BLaER1 (cell line): ENCODE measurements around the gene SPC24.
"Not testable (repeated sequence)": the region's sequence is repeated elsewhere in the genome, so short reads cannot be mapped to it uniquely, and the experiment has no call there.

Source experiments
- H3K27ac ChIP-seq: shearing (Covaris generic); formaldehyde crosslinking; 2 replicates; pipeline ENCODE4 v1.8.1; 2022
- H3K27me3 ChIP-seq: shearing (Covaris generic); formaldehyde crosslinking; 2 replicates; pipeline ENCODE4 v1.8.1; 2022
- H3K36me3 ChIP-seq: shearing (Covaris generic); formaldehyde crosslinking; 2 replicates; pipeline ENCODE4 v1.8.1; 2022
- H3K4me1 ChIP-seq: shearing (Covaris generic); formaldehyde crosslinking; 2 replicates; pipeline ENCODE4 v1.8.1; 2022
- H3K4me2 ChIP-seq: shearing (Covaris generic); formaldehyde crosslinking; 2 replicates; pipeline ENCODE4 v1.8.1; 2022
- H3K4me3 ChIP-seq: shearing (Covaris generic); formaldehyde crosslinking; 2 replicates; pipeline ENCODE4 v1.8.1; 2022
- H3K9ac ChIP-seq: shearing (Covaris generic); formaldehyde crosslinking; 2 replicates; pipeline ENCODE4 v1.8.1; 2022
- H3K9me3 ChIP-seq: shearing (Covaris generic); formaldehyde crosslinking; 2 replicates; pipeline ENCODE4 v1.8.1; 2022
- H4K20me1 ChIP-seq: shearing (Covaris generic); formaldehyde crosslinking; 2 replicates; pipeline ENCODE4 v1.8.1; 2022
- Cebpa-rat ChIP-seq: shearing (Covaris generic); IDR thresholded peaks from 2 replicates; pipeline ENCODE4 v1.8.1; 2022

SPC24 gene

DNA sequence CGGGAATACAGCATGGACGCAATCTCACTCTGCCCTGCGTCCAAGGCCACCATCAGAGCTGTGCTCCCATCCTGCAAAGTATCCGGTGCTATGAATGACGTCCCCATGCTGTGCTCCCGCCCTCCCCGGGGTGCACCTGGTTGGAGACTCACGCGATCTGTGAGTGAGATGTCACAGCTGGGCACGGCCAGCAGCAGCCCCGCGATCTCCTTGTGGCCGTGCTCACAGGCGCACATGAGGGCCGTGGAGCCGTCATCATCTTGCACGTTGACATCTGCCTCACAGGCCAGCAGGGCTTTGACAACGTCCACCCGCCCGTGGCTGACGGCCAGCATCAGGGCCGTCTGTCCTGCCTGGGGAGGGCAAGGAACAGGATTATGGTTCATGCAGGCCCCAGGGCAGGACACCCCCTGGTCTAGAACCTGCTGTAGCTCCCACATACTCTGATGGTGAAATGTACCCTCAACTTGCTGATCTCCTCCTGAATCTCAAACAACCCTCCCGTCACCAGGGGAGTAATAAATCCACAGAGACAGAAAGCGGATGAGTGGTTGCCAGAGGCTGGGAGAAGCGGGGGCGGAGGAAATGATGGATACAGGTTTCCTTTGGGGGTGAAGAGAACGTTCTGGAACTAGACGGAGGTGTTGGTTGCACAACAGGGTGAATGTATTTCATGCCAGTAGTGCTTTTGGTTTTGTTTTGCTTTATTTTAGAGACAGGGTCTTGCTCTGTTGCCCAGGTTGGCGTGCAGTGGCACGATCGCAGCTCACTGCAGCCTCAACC is 14.5 kb upstream of the SPC24 start:
- Histone ChIP-seq H3K9ac (no peak overlapping the region), H3K27ac (no peak overlapping the region), H3K27me3 (no peaks in the 10 kb centered on the region), H3K4me3 (no peak overlapping the region), H3K9me3 (no peaks in the 10 kb centered on the region), H3K4me2 (no peak overlapping the region), H3K36me3 (peaks cover 87% of the 10 kb centered on the region), H3K4me1 (no peaks in the 10 kb centered on the region), H4K20me1 (no peaks in the 10 kb centered on the region)
- no peak for TF ChIP-seq Cebpa-rat

- H3K9ac ChIP-seq = no peak overlapping the region
Measured at GRCh38 chr19:11168568-11168967, 13.0 kb upstream of the SPC24 start.

GRCh38 chr19:11166281-11167142 is 10.9 kb upstream of the SPC24 start:
- H4K20me1 ChIP-seq = no peaks in the 10 kb centered on the region
- H3K27me3 ChIP-seq = no peaks in the 10 kb centered on the region
- no peak overlapping the region for H3K9ac ChIP-seq
- H3K4me2 ChIP-seq = no peak overlapping the region
- no peak overlapping the region for H3K27ac ChIP-seq
- no peaks in the 10 kb centered on the region for H3K9me3 ChIP-seq
- peaks cover 57% of the 10 kb centered on the region for H3K36me3 ChIP-seq
- H3K4me1 ChIP-seq = no peaks in the 10 kb centered on the region
- H3K4me3 ChIP-seq = no peak overlapping the region
- TF ChIP-seq Cebpa-rat = no peak

More at GRCh38 chr19:11168568-11168967, 13.0 kb upstream of the SPC24 start:
- no peaks in the 10 kb centered on the region for H3K9me3 ChIP-seq
- H3K4me2 ChIP-seq = no peak overlapping the region
- H3K4me3 ChIP-seq = no peak overlapping the region
- H3K27ac ChIP-seq = no peak overlapping the region
- peaks cover 71% of the 10 kb centered on the region for H3K36me3 ChIP-seq
- no peak for TF ChIP-seq Cebpa-rat
- no peaks in the 10 kb centered on the region for H4K20me1 ChIP-seq
- no peaks in the 10 kb centered on the region for H3K27me3 ChIP-seq
- no peaks in the 10 kb centered on the region for H3K4me1 ChIP-seq

GRCh38 chr19:11165486-11166030 is 10.0 kb upstream of the SPC24 start:
- Histone ChIP-seq H4K20me1 (no peaks in the 10 kb centered on the region), H3K27ac (no peak overlapping the region), H3K4me1 (no peaks in the 10 kb centered on the region), H3K4me2 (no peak overlapping the region), H3K36me3 (peaks cover 50% of the 10 kb centered on the region), H3K9ac (no peak overlapping the region), H3K27me3 (no peaks in the 10 kb centered on the region), H3K9me3 (peaks cover 6% of the 10 kb centered on the region), H3K4me3 (no peak overlapping the region)
- TF ChIP-seq Cebpa-rat = no peak

GRCh38 chr19:11164879-11165406 is 9.4 kb upstream of the SPC24 start:
- TF ChIP-seq Cebpa-rat = no peak
- H3K4me2 ChIP-seq = no peak overlapping the region
- no peak overlapping the region for H3K9ac ChIP-seq
- no peak overlapping the region for H3K4me3 ChIP-seq
- no peak overlapping the region for H3K27ac ChIP-seq
- H3K27me3 ChIP-seq = no peaks in the 10 kb centered on the region
- peaks cover 10% of the 10 kb centered on the region for H3K9me3 ChIP-seq
- H3K36me3 ChIP-seq = peaks cover 44% of the 10 kb centered on the region
- H4K20me1 ChIP-seq = no peaks in the 10 kb centered on the region
- H3K4me1 ChIP-seq = no peaks in the 10 kb centered on the region

DNA sequence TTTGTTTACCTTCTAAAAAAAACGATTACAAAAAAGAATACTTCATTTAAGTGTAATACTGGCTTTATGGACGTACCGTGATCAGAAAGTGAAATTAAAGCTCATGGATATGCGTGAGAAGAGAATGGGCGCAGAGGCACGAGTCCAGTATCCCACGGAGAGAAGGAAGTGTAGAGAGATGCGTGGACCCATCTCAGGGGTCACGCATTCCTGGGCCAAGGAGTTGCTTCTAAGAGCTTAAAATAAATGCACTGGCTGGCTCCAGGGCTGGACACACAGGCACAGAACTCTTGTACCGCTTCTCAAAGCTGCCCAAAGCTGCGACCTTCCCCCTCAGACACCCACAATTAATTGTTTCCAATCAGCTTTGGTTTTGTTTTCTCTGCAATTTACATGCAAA is 8.7 kb upstream of the SPC24 start:
- no peak overlapping the region for H3K27ac ChIP-seq
- no peak for TF ChIP-seq Cebpa-rat
- peaks cover 38% of the 10 kb centered on the region for H3K36me3 ChIP-seq
- no peaks in the 10 kb centered on the region for H3K4me1 ChIP-seq
- no peak overlapping the region for H3K9ac ChIP-seq
- H3K4me2 ChIP-seq = no peak overlapping the region
- H3K4me3 ChIP-seq = no peak overlapping the region
- no peaks in the 10 kb centered on the region for H4K20me1 ChIP-seq
- H3K27me3 ChIP-seq = no peaks in the 10 kb centered on the region
- H3K9me3 ChIP-seq = peaks cover 10% of the 10 kb centered on the region

- H3K27me3 ChIP-seq, H3K4me2 ChIP-seq, H3K27ac ChIP-seq, H4K20me1 ChIP-seq, H3K36me3 ChIP-seq, H3K4me1 ChIP-seq, H3K4me3 ChIP-seq, H3K9ac ChIP-seq: not testable (repeated sequence)
- H3K9me3 ChIP-seq = peaks cover 10% of the 10 kb centered on the region
Measured at GRCh38 chr19:11160440-11160768, 4.8 kb upstream of the SPC24 start.

- Histone ChIP-seq H3K27ac (no peak overlapping the region), H3K4me3 (no peak overlapping the region), H3K4me2 (no peak overlapping the region), H3K9ac (no peak overlapping the region), H3K4me1 (peaks cover 11% of the 10 kb centered on the region), H4K20me1 (no peaks in the 10 kb centered on the region), H3K27me3 (no peaks in the 10 kb centered on the region), H3K36me3 (no peaks in the 10 kb centered on the region), H3K9me3 (peaks cover 10% of the 10 kb centered on the region)
- no peak for TF ChIP-seq Cebpa-rat
Measured at GRCh38 chr19:11159598-11160439, 4.2 kb upstream of the SPC24 start.

DNA sequence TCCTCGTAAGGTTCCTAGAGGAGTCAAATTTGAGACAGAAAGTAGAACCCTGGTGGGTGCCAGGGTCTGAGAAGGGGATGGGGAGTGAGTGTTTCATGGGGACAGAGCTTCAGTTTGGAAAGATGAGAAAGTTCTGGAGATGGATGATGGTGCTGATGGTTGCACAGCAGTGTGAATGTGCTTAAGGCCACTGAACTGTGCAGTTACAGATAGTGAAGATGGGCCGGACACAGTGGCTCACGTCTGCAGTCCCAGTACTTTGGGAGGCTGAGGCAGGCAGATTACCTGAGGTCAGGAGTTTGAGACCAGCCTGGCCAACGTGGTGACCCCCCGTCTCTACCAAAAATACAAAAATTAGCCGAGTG is 917 bp downstream of the SPC24 start:
- Histone ChIP-seq H3K27me3 (no peaks in the 10 kb centered on the region), H3K9ac (peak overlapping the region; percentile 93), H3K36me3 (peaks cover 28% of the 10 kb centered on the region), H3K4me3 (peak overlapping the region; percentile 92), H3K4me2 (peak overlapping the region; percentile 95), H3K4me1 (peaks cover 27% of the 10 kb centered on the region), H3K27ac (peak overlapping the region; percentile 89), H3K9me3 (no peaks in the 10 kb centered on the region), H4K20me1 (no peaks in the 10 kb centered on the region)
- TF ChIP-seq Cebpa-rat = no peak
